ENCODE measurements around the gene ZNF438. TPM values are rescaled to one million over a fixed set of nuclear protein-coding genes. Genes with fewer than 3 reads are reported as not detected.

The ZNF438 gene
- total RNA-seq, 2 donors from 2014 or later = 2.6 to 3.0 TPM

GRCh38 chr10:30883751-30884150, 147.9 kb downstream of the ZNF438 start:
- Mint-ChIP-seq H3K4me1 (peaks cover 2% of the 10 kb centered on the region), H3K27me3 (ENCODE audit: insufficient read depth) (no peaks in the 10 kb centered on the region), H3K9me3 (no peaks in the 10 kb centered on the region), H3K27ac (no peak overlapping the region), H3K4me3 (no peak overlapping the region), H3K36me3 (ENCODE audit: low read depth) (no peaks in the 10 kb centered on the region)
- WGBS, 2 experiments (ENCODE audit: insufficient coverage in 1 of 2, insufficient read length in 1 of 2) = 68 to 83% methylated on average over 2 to 4 of the region's 4 CpGs
- Histone ChIP-seq H3K27me3 (ENCODE audit: control insufficient read depth, insufficient read depth, low read length, poor library complexity, severe bottlenecking) (no peaks in the 10 kb centered on the region), H3K4me1 (ENCODE audit: control insufficient read depth, insufficient read depth, low read length) (no peaks in the 10 kb centered on the region), H3K9ac (ENCODE audit: extremely low read depth, low read length, poor library complexity, severe bottlenecking) (no peak overlapping the region), H3K36me3 (ENCODE audit: control insufficient read depth, insufficient read depth, low read length) (no peaks in the 10 kb centered on the region), H3K27ac (ENCODE audit: low read depth, low read length) (no peak overlapping the region), H3K4me3 (ENCODE audit: low read length) (no peak overlapping the region), H3K9me3 (ENCODE audit: control insufficient read depth, low read length) (no peaks in the 10 kb centered on the region)
- no peak for DNase-seq
- TF ChIP-seq CTCF (conservative IDR thresholded peaks at IDR 0.05) = no peak

GRCh38 chr10:30883116-30883515, 148.5 kb downstream of the ZNF438 start:
- Mint-ChIP-seq H3K27me3 (ENCODE audit: insufficient read depth) (no peaks in the 10 kb centered on the region), H3K9me3 (no peaks in the 10 kb centered on the region), H3K4me1 (peaks cover 2% of the 10 kb centered on the region), H3K4me3 (no peak overlapping the region), H3K36me3 (ENCODE audit: low read depth) (no peaks in the 10 kb centered on the region), H3K27ac (no peak overlapping the region)
- Histone ChIP-seq H3K4me3 (ENCODE audit: low read length) (no peak overlapping the region), H3K36me3 (ENCODE audit: control insufficient read depth, insufficient read depth, low read length) (no peaks in the 10 kb centered on the region), H3K9me3 (ENCODE audit: control insufficient read depth, low read length) (no peaks in the 10 kb centered on the region), H3K9ac (ENCODE audit: extremely low read depth, low read length, poor library complexity, severe bottlenecking) (no peak overlapping the region), H3K4me1 (ENCODE audit: control insufficient read depth, insufficient read depth, low read length) (no peaks in the 10 kb centered on the region), H3K27me3 (ENCODE audit: control insufficient read depth, insufficient read depth, low read length, poor library complexity, severe bottlenecking) (no peaks in the 10 kb centered on the region), H3K27ac (ENCODE audit: low read depth, low read length) (no peak overlapping the region)
- DNase-seq = no peak
- TF ChIP-seq CTCF (conservative IDR thresholded peaks at IDR 0.05) = no peak

GRCh38 chr10:30882281-30882680, 149.4 kb downstream of the ZNF438 start:
- Histone ChIP-seq H3K9ac (ENCODE audit: extremely low read depth, low read length, poor library complexity, severe bottlenecking) (no peak overlapping the region), H3K36me3 (ENCODE audit: control insufficient read depth, insufficient read depth, low read length) (no peaks in the 10 kb centered on the region), H3K9me3 (ENCODE audit: control insufficient read depth, low read length) (no peaks in the 10 kb centered on the region), H3K4me1 (ENCODE audit: control insufficient read depth, insufficient read depth, low read length) (no peaks in the 10 kb centered on the region), H3K4me3 (ENCODE audit: low read length) (no peak overlapping the region), H3K27me3 (ENCODE audit: control insufficient read depth, insufficient read depth, low read length, poor library complexity, severe bottlenecking) (no peaks in the 10 kb centered on the region), H3K27ac (ENCODE audit: low read depth, low read length) (no peak overlapping the region)
- H3K4me3 Mint-ChIP-seq = no peak overlapping the region
- H3K4me1 Mint-ChIP-seq = peaks cover 2% of the 10 kb centered on the region
- no peak for TF ChIP-seq CTCF (conservative IDR thresholded peaks at IDR 0.05)
- DNase-seq = no peak
- whole genome bisulfite sequencing, 2 experiments (ENCODE audit: insufficient coverage in 1 of 2, insufficient read length in 1 of 2) = 57% methylated on average over 1 of the region's 1 CpG; no CpG with 5 or more reads in 1 of the 2 experiments
- H3K36me3 Mint-ChIP-seq (ENCODE audit: low read depth) = no peaks in the 10 kb centered on the region
- no peak overlapping the region for H3K27ac Mint-ChIP-seq
- H3K27me3 Mint-ChIP-seq (ENCODE audit: insufficient read depth) = no peaks in the 10 kb centered on the region
- H3K9me3 Mint-ChIP-seq = no peaks in the 10 kb centered on the region
